Tibial nerve (tissue), 3 donors: ENCODE results near the gene KDM2B.

Source experiments
- POLR2A ChIP-seq, 2 donors: fragments of 450-650 bp; IDR thresholded peaks; one replicate each; pipeline ENCODE4 v1.6.1; 2017; ENCODE audit warnings: antibody characterized with exemption in 2 of 2, mild to moderate bottlenecking in 2 of 2, moderate library complexity in 2 of 2
- TF ChIP-seq, protein P1 (sequence below), 5 experiments: fragments of 200-600 bp in 3 of 5; fragments of 450-650 bp in 2 of 5; sonication (generic) in 3 of 5; IDR thresholded peaks; one replicate each; pipeline ENCODE4 v1.5.1; 2016 to 2019; ENCODE audit warnings: antibody characterized with exemption in 5 of 5, mild to moderate bottlenecking in 3 of 5, moderate library complexity in 2 of 5

- TF ChIP-seq POLR2A (IDR thresholded peaks at IDR 0.05) = no peak
- TF ChIP-seq, protein P1, sequence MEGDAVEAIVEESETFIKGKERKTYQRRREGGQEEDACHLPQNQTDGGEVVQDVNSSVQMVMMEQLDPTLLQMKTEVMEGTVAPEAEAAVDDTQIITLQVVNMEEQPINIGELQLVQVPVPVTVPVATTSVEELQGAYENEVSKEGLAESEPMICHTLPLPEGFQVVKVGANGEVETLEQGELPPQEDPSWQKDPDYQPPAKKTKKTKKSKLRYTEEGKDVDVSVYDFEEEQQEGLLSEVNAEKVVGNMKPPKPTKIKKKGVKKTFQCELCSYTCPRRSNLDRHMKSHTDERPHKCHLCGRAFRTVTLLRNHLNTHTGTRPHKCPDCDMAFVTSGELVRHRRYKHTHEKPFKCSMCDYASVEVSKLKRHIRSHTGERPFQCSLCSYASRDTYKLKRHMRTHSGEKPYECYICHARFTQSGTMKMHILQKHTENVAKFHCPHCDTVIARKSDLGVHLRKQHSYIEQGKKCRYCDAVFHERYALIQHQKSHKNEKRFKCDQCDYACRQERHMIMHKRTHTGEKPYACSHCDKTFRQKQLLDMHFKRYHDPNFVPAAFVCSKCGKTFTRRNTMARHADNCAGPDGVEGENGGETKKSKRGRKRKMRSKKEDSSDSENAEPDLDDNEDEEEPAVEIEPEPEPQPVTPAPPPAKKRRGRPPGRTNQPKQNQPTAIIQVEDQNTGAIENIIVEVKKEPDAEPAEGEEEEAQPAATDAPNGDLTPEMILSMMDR (IDR thresholded peaks at IDR 0.05) = no peak
Observed at GRCh38 chr12:121571920-121572319, 8.9 kb downstream of the KDM2B start.
